Hepatocyte (in vitro differentiated cells): Measurements from ENCODE around the gene CHRDL1.

Experiments
- EZH2 ChIP-seq: fragments of 200-600 bp; sonication (generic); IDR thresholded peaks from 2 replicates; pipeline ENCODE4 v1.6.1; 2016; ENCODE audit warnings: antibody characterized with exemption, mild to moderate bottlenecking, borderline replicate concordance
- EZH2phosphoT487 ChIP-seq: fragments of 200-600 bp; sonication (generic); IDR thresholded peaks from one replicate; pipeline ENCODE4 v1.6.1; 2018; ENCODE audit warnings: antibody characterized with exemption, mild to moderate bottlenecking, low read depth, moderate library complexity; ENCODE audit not compliant: unreplicated experiment, severe bottlenecking
- TF ChIP-seq, protein P1 (sequence below): fragments of 200-600 bp; sonication (generic); IDR thresholded peaks from 2 replicates; pipeline ENCODE4 v1.5.1; 2016; ENCODE audit warnings: antibody characterized with exemption, mild to moderate bottlenecking; ENCODE audit not compliant: poor library complexity

DNA sequence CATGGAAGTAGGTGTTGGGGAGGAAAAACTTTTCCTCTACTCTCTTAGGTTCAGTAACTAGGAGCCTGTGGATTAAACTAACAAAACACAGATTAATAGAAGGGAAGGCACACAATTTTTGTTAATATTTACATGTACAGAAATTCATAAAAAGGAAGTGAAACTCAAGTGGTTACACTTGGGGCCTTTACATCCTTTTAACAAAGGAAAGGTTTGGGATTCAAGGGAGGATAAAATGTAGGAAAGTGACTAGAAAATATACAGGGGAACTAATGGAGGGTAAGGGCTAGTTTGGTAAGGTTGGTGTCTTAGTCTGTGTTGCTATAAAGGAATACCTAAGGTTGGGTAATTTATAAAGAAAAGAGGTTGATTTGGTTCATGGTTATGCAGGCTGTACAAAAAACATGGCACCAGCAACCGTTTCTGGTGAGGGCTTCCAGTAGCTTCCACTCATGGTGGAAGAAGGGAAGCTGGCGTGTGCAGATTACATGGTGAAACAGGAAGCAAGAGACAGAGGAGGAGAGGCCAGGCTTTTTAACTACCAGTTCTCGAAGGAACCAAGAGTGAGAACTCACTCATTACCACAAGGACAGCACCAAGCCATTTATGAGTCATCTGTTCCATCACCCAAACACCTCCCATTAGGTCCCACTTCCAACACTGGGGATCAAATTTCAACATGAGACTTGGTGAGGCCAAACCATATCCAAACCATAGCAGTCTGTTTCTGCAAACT, 124.4 kb downstream of the CHRDL1 start:
- TF ChIP-seq, protein P1, sequence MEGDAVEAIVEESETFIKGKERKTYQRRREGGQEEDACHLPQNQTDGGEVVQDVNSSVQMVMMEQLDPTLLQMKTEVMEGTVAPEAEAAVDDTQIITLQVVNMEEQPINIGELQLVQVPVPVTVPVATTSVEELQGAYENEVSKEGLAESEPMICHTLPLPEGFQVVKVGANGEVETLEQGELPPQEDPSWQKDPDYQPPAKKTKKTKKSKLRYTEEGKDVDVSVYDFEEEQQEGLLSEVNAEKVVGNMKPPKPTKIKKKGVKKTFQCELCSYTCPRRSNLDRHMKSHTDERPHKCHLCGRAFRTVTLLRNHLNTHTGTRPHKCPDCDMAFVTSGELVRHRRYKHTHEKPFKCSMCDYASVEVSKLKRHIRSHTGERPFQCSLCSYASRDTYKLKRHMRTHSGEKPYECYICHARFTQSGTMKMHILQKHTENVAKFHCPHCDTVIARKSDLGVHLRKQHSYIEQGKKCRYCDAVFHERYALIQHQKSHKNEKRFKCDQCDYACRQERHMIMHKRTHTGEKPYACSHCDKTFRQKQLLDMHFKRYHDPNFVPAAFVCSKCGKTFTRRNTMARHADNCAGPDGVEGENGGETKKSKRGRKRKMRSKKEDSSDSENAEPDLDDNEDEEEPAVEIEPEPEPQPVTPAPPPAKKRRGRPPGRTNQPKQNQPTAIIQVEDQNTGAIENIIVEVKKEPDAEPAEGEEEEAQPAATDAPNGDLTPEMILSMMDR, result no peak
- TF ChIP-seq EZH2 (no peak), EZH2phosphoT487 (no peak)
